ENCODE results near the gene SKAP1.
A peak's percentile ranks its signal among the peaks of the same experiment; 100 is the strongest.
"Not testable (repeated sequence)": the region's sequence is repeated elsewhere in the genome, so short reads cannot be mapped to it uniquely, and the experiment has no call there.

The SKAP1 gene

DNA sequence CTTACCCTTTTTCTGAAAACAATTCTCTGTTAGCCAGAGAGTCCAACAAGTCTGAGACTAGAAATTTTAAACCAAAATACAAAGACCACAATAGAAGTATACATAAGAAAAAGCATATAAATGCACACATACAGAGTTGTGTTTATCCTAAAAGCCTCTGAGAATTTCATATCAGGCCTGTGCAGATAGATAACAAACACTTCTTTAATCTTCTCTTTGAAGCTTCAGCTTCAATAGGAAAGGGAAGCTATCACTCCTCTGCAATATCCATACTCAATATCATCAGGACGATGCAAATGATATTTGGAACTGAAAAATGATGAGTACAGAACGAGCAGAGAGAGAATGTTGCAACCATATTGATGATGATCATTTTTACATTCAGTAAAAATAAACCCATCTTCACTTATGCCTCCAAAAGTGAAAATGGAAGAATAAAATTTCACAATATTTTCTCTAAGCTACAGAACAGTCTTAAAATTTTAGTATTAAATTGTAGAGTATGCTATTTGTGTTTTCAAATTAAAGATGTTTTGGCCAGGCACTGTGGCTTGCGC lies 61.6 kb downstream of the SKAP1 start:
- no peak for DNase-seq (ENCODE audit: low read depth)

DNA sequence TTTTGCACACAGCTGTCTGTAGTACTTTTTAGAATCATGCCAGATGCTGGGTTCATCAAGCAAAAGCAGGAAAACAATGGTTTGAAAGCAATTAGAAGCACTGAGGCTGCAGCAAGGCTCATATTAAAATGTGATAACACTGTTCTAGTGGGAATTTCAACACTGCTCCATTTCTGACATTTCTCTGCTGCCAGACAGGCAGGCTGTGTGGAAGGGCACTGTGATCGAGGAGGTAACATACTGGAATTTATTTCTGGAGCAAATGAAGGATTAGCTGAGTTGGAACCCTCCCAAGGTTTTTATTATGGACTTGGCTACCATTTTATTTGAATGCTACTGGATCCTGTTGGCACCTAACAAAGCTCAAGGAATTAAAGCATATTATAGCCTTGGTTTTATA lies 66.9 kb downstream of the SKAP1 start:
- no peak for DNase-seq (ENCODE audit: low read depth)

DNA sequence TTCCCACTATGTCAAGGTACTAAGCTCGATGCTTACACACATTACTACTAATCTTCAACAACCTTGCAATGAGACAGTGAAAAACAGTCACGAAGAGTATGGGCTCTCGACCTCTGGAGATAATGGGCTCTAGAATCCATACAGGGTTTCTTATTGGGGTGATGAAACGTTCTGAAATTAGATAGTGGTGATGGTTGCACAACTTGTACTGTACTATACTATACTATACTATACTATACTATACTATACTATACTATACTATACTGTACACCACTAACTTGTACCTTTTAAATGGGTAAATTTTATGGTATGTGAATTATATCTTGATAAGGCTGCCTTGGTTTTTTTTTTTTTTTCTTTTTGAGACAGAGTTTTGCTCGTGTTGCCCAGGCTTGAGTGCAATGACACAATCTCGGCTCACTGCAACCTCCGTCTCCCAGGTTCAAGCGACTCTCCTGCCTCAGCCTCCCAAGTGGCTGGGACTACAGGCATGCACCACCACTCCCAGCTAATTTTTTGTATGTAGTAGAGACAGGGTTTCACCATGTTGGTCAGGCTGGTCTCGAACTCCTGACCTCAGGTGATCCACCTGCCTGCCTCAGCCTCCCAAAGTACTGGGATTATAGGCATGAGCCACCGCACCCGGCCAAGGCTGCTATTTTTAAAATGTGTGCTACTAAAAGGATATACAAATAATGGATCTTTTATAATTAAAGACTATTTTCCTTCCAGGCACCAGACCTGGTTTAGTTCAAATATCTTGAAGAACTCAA lies 69.0 kb downstream of the SKAP1 start:
- not testable (repeated sequence) for DNase-seq (ENCODE audit: low read depth)

DNA sequence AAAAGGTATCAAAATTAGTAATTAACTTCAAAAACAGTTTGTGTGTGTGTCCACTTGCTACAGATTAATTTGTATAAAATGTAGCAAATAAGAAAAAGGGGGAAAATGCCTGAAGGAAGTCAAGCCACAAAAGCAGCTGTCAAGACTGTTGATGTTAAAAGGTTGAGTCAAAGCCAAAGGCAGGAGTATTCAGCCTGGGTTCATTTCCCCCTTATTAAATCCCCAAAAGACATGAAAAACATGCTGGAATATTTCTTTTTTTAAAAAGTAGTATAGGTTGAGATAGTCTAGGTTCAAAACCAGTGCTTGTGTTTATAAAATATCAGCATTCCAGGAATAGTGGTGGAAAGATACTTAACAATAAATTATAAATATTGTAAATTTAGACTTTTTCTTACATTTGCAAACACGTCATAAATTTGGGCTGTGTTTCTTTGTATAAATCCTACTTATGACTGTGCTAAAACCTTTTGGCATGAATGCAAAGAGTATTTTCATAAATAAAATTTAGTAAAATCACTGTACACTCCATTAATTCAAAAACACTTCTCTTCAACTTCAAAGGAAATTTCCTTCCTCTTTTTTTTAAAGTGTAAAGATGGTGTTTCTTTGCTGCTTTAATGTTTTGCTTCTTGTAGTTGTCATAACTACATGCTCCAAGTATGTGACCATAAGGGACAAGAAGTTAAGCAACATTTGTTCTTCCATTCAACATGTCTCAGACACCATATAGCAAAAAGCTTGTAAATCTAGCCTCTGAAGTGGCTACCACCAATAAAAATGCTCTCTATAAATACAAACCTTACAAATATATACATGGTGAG lies 72.0 kb downstream of the SKAP1 start:
- DNase-seq (ENCODE audit: low read depth) = no peak

DNA sequence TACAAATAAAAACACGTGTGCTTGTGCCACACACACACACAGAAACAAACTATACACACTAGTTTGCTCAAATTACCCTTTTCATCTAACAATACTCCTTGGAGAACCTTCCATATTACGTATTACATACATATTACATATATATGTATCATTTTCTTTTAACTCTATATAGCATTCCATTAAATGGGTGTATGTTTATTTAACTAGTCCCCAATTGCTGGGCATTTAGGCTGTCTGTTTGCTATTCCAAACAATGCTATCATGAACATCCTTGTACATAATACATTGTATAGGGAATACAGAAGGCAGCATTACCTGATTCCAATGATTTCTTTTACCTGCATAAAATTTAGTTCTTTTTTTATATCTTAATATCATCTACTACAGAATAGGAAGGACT lies 73.1 kb downstream of the SKAP1 start:
- no peak for DNase-seq (ENCODE audit: low read depth)

DNA sequence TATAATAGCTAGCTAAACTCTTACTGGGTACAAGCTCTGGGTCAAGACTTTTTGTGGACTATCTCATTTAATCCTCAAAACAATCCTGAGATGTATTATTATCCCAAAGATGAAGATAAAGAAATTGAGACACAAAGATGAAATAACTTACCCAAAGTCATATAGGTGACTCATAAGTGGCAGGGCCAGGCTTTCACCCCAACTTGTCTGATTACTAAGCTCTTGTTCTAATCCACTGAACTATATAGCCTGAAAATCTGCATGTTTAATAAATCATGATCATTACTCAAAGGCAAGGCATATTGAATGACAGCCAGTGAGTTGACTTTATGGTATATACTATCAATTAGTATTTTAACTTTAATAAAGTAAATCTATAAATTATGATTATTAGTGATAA lies 77.4 kb downstream of the SKAP1 start:
- peak; percentile 59 for DNase-seq (ENCODE audit: low read depth)

DNA sequence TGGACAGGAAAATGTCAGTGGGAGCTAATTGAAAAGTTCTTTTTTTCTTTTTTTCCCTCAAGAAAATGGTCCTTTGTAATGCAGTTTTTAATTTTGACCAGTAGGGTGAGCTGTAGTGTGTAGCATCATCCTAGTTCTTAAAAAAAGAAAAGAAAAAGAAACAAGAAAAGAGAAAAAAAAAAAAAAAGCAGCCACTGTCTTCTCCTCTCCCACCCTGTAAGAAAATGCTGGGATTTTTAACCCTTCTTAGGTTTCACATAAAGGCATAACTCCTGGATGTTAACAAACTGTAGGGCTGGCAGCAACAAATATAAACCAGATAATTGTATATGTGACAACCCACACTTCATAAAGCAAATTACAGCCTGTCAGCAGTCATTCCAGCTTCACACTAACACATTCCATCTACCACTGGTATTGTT lies 78.1 kb downstream of the SKAP1 start:
- peak; percentile 74 for DNase-seq (ENCODE audit: low read depth)

DNA sequence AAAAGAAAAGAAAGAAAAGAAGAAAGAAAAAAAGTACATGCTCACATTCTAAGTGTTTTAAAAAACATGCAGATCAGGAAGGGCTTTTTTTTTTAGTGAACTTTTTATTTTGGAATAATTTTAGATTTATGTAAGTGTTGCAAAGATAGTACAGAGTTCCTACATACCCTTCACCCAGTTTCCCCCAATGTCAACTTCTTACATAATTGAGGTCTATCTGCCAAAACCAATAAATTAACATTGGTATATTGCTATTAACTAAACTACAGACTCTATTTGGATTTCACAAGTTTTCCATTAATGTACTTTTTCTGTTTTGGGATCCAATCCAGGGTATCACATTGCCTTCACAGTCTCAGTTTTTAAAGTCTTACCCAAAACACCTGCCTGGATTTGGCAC lies 81.7 kb downstream of the SKAP1 start:
- no peak for DNase-seq (ENCODE audit: low read depth)

DNA sequence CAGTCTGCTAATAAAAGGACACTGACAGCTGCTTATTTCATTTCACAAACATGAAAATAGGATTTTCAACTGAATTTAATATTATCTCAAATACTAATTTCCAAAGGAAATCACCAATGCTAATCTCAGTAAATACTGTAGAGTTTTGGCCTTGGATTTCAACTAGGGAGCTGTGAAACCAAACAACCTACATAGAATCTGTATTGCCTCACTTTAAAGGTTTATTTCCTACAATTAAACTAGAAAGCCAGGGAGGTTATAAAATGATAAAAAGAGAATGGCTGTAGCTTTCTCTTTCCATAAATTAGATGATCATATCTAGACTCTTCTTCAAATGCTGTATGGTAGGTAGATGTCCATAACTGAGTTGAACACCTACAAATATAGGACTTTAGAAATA lies 82.8 kb downstream of the SKAP1 start:
- no peak for DNase-seq (ENCODE audit: low read depth)

DNA sequence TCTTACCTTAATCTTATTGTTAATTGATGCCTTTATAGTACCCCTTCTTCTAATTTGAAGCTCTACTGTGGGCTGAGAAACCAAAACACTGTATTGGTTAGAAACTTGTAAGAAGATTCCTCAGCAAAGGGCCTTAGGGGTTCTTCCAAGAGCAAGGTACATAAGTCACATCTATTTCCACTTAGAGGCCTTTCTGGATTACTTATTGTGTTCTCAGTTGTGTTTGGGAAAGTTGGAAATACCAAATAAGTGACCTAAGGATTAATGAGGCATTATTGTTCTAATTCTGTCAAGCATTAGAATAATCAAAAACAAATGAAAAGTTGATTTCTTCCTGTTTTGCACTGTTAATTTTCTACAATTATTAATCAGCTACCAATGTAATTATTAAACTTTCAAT lies 85.8 kb downstream of the SKAP1 start:
- no peak for DNase-seq (ENCODE audit: low read depth)

DNA sequence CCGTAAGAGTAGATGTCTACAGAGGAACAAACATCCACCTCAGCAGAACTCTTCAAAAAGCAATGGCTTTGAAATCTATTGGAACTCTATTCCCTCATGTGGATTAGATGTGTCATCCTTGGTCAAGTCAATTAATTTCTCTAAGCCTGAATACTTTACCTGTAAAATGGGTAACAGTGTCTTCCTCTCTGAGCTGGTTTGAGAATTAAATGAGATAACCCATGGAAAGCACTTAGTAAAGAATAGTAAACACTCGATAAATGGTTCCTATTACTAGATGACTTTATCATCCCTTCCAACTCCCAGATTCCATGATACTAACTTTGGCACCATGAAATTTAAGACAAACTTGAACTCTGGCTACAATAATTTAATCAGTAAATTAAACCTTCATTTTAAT lies 89.1 kb downstream of the SKAP1 start:
- DNase-seq (ENCODE audit: low read depth) = no peak

DNA sequence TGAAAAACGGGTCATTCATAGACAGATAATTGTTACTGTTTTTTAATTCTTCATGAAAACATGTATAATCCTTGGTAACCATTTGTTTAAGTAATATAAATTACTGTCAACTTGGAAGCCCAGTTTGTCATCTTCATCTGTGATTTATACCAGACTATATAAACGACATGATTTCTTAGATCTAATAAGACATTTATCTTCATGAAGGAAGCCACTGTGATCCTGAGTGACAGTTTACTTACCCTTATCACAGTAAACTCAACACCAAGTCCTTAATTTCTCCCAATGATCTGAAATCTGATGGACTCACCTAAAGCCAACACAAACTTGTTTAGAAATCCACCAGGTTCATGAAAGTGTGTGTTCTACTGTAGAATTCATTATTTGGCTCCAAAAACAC lies 91.3 kb downstream of the SKAP1 start:
- DNase-seq (ENCODE audit: low read depth) = no peak

DNA sequence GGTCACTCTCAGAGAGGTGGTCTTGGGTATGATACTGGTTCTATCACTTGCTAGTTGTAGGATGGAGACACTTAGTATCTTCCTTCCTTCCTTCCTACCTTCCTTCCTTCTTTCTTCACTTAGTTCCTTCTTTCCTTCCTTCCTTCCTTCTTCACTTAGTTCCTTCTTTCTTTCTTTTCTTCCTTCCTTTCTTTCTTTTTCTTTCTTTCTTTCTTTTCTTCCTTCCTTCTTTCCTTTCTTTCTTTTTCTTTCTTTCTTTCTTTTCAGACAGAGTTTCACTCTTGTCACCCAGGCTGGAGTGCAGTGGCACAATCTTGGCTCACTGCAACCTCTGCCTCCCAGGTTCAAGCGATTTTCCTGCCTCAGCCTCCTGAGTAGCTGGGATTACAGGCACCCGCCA lies 92.1 kb downstream of the SKAP1 start:
- not testable (repeated sequence) for DNase-seq (ENCODE audit: low read depth)

DNA sequence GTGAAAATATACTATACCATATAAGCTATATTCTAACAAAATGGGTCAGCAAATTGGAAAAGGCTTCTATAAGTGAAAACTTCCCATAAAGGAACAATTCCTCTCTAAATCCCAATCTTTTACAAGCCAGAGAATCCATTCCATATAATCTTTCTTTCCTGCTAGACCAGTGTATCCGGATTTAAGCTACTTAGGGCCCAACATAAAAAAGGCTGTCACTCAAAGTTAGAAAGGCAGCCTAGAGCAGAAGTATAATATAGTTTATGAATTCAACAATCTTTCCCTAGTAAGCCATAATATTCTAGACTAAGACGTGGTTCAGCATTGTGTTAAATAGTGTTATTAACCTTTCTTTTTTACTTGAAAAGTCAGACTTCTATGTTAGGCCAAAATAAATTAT lies 93.0 kb downstream of the SKAP1 start:
- no peak for DNase-seq (ENCODE audit: low read depth)

DNA sequence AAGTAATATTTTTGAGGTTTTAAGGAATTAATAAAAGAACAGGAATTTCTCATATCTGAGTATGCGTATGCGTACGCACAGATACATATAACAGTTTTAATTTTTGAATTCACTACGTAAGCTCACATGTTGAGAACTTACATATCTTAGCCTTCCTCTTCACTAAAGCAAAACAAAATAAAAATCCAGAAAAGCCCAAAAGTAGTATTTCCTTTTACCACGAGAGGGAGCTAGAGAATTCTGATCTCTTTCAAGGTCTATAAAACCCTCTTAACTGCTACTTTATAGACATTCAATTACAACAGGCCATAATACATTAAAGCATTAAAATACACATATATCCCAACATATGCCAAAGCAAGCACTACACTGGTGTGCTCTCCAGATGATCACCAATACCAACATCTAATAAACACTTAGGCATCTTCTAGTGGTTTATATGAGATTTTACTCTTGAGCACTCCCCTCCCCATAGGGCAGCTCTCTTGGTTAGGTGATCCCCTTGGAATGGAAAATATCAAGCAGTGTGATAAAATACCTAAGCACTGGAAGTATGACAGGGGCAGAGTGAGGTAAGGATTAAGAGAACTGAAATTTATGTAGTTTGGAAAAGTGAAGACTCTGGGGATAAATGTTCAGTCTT lies 94.0 kb downstream of the SKAP1 start:
- DNase-seq (ENCODE audit: low read depth) = peak; percentile 75

DNA sequence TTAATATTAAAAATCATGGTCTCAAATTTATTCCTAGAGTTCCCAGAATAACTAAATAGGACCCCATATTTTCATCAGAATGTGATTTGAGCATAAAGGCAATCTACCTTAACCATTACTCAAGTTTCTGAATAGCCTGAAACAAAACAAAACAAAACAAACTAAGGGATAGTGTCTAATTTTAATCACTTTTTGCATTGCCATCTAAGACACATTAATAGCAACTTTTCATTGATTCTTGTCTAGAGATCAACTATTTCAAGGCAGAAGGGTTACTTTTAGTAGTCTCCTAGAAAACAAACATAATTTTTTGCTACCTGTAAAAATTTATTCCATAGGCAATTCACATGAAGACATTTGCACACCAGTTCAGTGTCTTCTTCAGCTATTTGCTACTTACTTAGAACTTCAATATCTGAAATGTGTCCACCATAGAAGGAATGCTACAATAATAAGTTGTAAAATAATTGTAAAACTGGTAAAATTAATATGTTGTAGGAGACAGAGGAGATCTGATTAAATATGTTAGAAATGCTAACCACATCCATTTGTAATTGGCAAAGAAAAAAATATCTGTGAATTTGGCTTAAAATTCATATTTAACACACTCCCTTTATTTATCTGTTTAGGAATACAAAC lies 94.7 kb downstream of the SKAP1 start:
- DNase-seq (ENCODE audit: low read depth) = no peak

DNA sequence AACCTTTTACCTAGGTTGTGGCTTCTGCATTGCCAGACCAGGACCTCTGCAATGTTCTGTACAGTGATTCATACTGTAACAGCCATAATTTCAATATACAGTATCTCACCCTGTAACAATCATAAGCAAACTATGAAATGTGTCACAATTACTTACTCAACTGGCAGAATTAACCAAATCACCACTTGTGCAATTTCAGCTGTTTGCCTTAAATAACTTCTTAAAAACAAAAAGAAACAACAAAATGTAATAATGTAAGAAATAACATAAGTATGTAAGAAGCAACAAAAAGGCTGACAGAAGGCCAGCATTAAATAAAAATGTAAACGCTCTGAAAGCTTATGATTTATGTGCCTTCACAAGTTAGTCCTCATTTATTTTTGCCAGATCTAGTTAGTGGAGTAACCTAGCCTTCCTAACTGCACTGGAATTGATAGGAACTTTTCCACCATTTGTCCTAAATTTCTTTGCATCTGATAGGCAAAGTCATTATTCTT lies 96.9 kb downstream of the SKAP1 start:
- DNase-seq (ENCODE audit: low read depth) = peak; percentile 42

DNA sequence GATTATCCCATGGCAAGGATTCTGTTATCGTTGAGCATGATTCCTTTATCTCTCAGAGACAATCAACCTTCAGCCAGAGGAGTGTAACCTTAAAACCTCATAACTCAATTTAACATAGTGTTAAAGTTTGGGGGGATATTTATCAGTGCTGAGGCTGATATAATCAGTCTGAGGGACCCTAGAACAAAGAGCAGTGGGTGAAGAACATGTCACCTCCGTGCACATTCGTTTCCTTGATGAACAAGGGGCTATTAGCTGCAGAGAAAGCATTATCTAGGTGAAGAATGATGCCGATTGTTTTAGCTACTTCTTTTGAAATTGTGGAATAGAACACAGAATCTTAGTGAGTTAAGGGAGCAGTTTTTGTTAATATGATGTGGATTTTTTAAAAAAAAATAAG lies 99.1 kb downstream of the SKAP1 start:
- no peak for DNase-seq (ENCODE audit: low read depth)

DNA sequence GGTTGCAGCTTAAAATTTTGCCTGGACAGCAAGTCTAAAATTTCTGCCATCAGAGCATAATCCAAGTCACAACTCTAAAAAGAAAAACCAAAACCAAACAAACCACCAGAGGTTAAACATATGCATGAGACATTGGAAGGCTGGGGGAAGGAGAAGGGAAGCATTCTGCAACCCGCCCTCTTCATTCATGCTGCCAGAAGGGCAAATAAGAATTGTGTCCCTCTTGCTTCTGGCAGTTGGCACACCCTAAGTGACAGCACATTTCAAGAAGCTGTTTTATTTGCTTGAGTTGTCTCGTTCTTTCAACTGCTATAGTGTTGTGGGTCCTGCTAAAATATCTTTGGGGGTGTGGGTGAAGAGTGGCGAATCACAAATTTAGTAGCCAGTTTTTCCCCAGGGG lies 99.6 kb downstream of the SKAP1 start:
- peak; percentile 10 for DNase-seq (ENCODE audit: low read depth)

DNA sequence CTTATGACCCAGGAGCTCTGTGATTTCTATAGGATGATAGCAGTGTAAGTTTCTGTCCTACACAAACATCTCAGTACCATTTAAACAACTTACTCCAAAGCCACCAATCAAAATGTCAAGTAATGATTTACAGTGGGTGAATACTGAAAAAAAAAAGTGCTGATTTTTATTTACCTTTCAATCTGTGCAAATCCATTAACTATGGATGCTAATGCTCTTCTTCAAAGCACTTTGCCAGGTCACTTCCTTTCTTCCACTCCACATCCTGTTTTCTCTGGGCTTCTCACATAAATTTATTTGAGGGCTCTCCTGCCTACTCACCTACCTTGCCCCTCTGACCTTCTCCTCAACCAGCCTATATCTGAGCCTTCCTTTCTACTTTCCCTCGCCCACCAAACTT lies 101.6 kb downstream of the SKAP1 start:
- no peak for DNase-seq (ENCODE audit: low read depth)

DNA sequence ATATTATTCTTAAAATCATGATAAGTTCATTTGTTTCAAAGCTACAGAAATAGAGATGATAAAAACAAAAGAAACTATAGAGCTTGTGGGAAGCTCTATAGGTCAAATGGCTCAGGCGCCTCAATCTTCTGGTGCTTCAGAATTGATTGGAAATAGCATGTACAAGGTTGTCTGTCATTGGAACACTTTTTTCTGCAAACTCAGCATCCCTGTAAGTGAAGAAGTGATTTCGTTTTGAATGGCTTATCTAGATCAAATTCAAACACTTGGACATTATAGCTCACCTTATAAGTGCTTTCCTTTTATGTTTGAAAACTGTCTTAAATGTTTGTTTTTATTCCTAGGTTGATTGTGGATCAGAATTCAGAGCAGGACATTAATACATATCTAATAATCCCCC lies 103.7 kb downstream of the SKAP1 start:
- no peak for DNase-seq (ENCODE audit: low read depth)

DNA sequence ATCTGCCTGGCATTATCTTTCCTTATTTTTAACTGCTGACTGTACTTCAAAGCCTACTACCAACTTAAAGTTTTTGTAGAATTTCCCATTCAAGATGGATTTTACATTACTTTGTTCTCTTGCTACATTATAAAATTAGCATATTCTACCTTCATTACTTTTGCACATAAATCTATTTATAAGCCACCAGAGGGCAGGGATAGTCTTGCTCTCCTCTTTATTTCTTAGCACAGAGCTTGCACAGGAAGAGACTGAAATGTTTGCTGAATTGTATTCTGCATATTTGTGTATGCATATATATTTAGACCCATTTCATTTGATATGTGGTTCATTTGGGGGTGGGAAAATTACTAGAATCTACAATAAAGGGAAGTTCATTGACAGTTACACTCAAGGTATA lies 108.0 kb downstream of the SKAP1 start:
- peak; percentile 56 for DNase-seq (ENCODE audit: low read depth)

All from ELR (cell line).